Peyer's patch (tissue), 4 donors: ENCODE data around the gene HPCAL1.

Experiments used
- CTCF ChIP-seq, 6 experiments: fragments of 450-650 bp in 4 of 6; fragments of 200-600 bp in 2 of 6; sonication (generic) in 1 of 6; IDR thresholded peaks; one replicate each; pipeline ENCODE4 v1.5.1; 2017 to 2019; ENCODE audit warnings: antibody characterized with exemption in 6 of 6, mild to moderate bottlenecking in 3 of 6, moderate library complexity in 1 of 6
- POLR2A ChIP-seq, 2 donors: fragments of 450-650 bp; IDR thresholded peaks; one replicate each; pipeline ENCODE4 v1.5.1; 2017; ENCODE audit warnings: antibody characterized with exemption in 2 of 2, mild to moderate bottlenecking in 2 of 2, moderate library complexity in 2 of 2

- TF ChIP-seq CTCF (IDR thresholded peaks at IDR 0.05), result no peak
- no peak for TF ChIP-seq POLR2A (IDR thresholded peaks at IDR 0.05)
Observed at GRCh38 chr2:10436583-10437110, 133.9 kb downstream of the HPCAL1 start.
